Measurements from ENCODE around the gene CLDN15.

The CLDN15 gene

GRCh38 chr7:101232141-101232850 lies 5.3 kb downstream of the CLDN15 start:
- H3K4me3 ChIP-seq (ENCODE audit: severe bottlenecking) = peak overlapping the region; percentile 52
- ATAC-seq (ENCODE audit: low read depth) = peak; percentile 95
- peak; percentile 86 for DNase-seq (ENCODE audit: low spot score)
- H3K4me1 ChIP-seq (ENCODE audit: insufficient read depth, poor library complexity, severe bottlenecking) = peaks cover 7% of the 10 kb centered on the region
- TF ChIP-seq CTCF (IDR thresholded peaks at IDR 0.05; ENCODE audit: poor library complexity, severe bottlenecking) = no peak
- no peaks in the 10 kb centered on the region for H3K27me3 ChIP-seq (ENCODE audit: insufficient read depth, poor library complexity, severe bottlenecking)
- H3K9me3 ChIP-seq (ENCODE audit: severe bottlenecking) = no peaks in the 10 kb centered on the region
- H3K36me3 ChIP-seq (ENCODE audit: low read depth) = 0 out of 2 replicates have a peak, but pooled peaks cover 5% of the 10 kb centered on the region
- H3K27ac ChIP-seq (ENCODE audit: poor library complexity, severe bottlenecking) = peak overlapping the region; percentile 59

GRCh38 chr7:101231644-101232043 lies 6.0 kb downstream of the CLDN15 start:
- Histone ChIP-seq H3K27me3 (ENCODE audit: insufficient read depth, poor library complexity, severe bottlenecking) (no peaks in the 10 kb centered on the region), H3K27ac (ENCODE audit: poor library complexity, severe bottlenecking) (peak overlapping the region; percentile 59), H3K9me3 (ENCODE audit: severe bottlenecking) (no peaks in the 10 kb centered on the region), H3K36me3 (ENCODE audit: low read depth) (peaks cover 8% of the 10 kb centered on the region; the same call in 1 of the 2 replicates), H3K4me1 (ENCODE audit: insufficient read depth, poor library complexity, severe bottlenecking) (peaks cover 7% of the 10 kb centered on the region), H3K4me3 (ENCODE audit: severe bottlenecking) (peak overlapping the region; percentile 52)
- ATAC-seq (ENCODE audit: low read depth) (no peak), DNase-seq (ENCODE audit: low spot score) (no peak)
- no peak for TF ChIP-seq CTCF (IDR thresholded peaks at IDR 0.05; ENCODE audit: poor library complexity, severe bottlenecking)

GRCh38 chr7:101226721-101227120 lies 10.9 kb downstream of the CLDN15 start:
- TF ChIP-seq CTCF (IDR thresholded peaks at IDR 0.05; ENCODE audit: poor library complexity, severe bottlenecking) = no peak
- no peaks in the 10 kb centered on the region for H3K27me3 ChIP-seq (ENCODE audit: insufficient read depth, poor library complexity, severe bottlenecking)
- peaks cover 35% of the 10 kb centered on the region for H3K36me3 ChIP-seq (ENCODE audit: low read depth)
- no peak overlapping the region for H3K27ac ChIP-seq (ENCODE audit: poor library complexity, severe bottlenecking)
- ATAC-seq (ENCODE audit: low read depth) (no peak), DNase-seq (ENCODE audit: low spot score) (no peak)
- no peak overlapping the region for H3K4me3 ChIP-seq (ENCODE audit: severe bottlenecking)
- H3K9me3 ChIP-seq (ENCODE audit: severe bottlenecking) = no peaks in the 10 kb centered on the region
- H3K4me1 ChIP-seq (ENCODE audit: insufficient read depth, poor library complexity, severe bottlenecking) = peaks cover 3% of the 10 kb centered on the region

- no peak for DNase-seq (ENCODE audit: low spot score)
- H3K36me3 ChIP-seq (ENCODE audit: low read depth) = peaks cover 35% of the 10 kb centered on the region
- ATAC-seq (ENCODE audit: low read depth) = no peak
- H3K27ac ChIP-seq (ENCODE audit: poor library complexity, severe bottlenecking) = no peak overlapping the region
- H3K4me1 ChIP-seq (ENCODE audit: insufficient read depth, poor library complexity, severe bottlenecking) = no peaks in the 10 kb centered on the region
- no peak overlapping the region for H3K4me3 ChIP-seq (ENCODE audit: severe bottlenecking)
- no peak for TF ChIP-seq CTCF (IDR thresholded peaks at IDR 0.05; ENCODE audit: poor library complexity, severe bottlenecking)
- no peaks in the 10 kb centered on the region for H3K9me3 ChIP-seq (ENCODE audit: severe bottlenecking)
- no peaks in the 10 kb centered on the region for H3K27me3 ChIP-seq (ENCODE audit: insufficient read depth, poor library complexity, severe bottlenecking)
Measured at GRCh38 chr7:101225650-101226049, 12.0 kb downstream of the CLDN15 start.

- H3K27ac ChIP-seq (ENCODE audit: poor library complexity, severe bottlenecking) = no peak overlapping the region
- peaks cover 35% of the 10 kb centered on the region for H3K36me3 ChIP-seq (ENCODE audit: low read depth)
- no peak for TF ChIP-seq CTCF (IDR thresholded peaks at IDR 0.05; ENCODE audit: poor library complexity, severe bottlenecking)
- H3K9me3 ChIP-seq (ENCODE audit: severe bottlenecking) = no peaks in the 10 kb centered on the region
- no peaks in the 10 kb centered on the region for H3K4me1 ChIP-seq (ENCODE audit: insufficient read depth, poor library complexity, severe bottlenecking)
- peak; percentile 52 for DNase-seq (ENCODE audit: low spot score)
- no peaks in the 10 kb centered on the region for H3K27me3 ChIP-seq (ENCODE audit: insufficient read depth, poor library complexity, severe bottlenecking)
- no peak for ATAC-seq (ENCODE audit: low read depth)
- H3K4me3 ChIP-seq (ENCODE audit: severe bottlenecking) = no peak overlapping the region
Measured at GRCh38 chr7:101223528-101223927, 14.1 kb downstream of the CLDN15 start.
